Nephron (organoid): ENCODE data around the gene ECM2.

Source experiments
- H3K27ac Mint-ChIP-seq, 3 experiments: 2 replicates each; pipeline ENCODE4 v1.8.0; 2020; ENCODE audit warnings: mixed read lengths in 3 of 3, mild to moderate bottlenecking in 2 of 3, moderate library complexity in 1 of 3
- H3K27me3 Mint-ChIP-seq: 2 replicates; pipeline ENCODE4 v1.8.0; 2021; ENCODE audit warnings: low read depth, mild to moderate bottlenecking, moderate library complexity, mixed read lengths
- H3K36me3 Mint-ChIP-seq: 2 replicates; pipeline ENCODE4 v1.8.0; 2020; ENCODE audit warnings: low read depth, mixed read lengths
- H3K4me1 Mint-ChIP-seq: 2 replicates; pipeline ENCODE4 v1.8.0; 2020; ENCODE audit warnings: mixed read lengths
- H3K4me3 Mint-ChIP-seq, 3 experiments: 2 replicates each; pipeline ENCODE4 v1.8.0; 2020; ENCODE audit warnings: mild to moderate bottlenecking in 3 of 3, mixed read lengths in 3 of 3, moderate library complexity in 2 of 3
- H3K9me3 Mint-ChIP-seq: 2 replicates; pipeline ENCODE4 v1.8.0; 2020; ENCODE audit warnings: mixed read lengths
- TF ChIP-seq, protein P1 (sequence below), 3 experiments: fragments of 200-600 bp; sonication (generic); IDR thresholded peaks; one replicate each; pipeline ENCODE4 v1.5.0; 2021; ENCODE audit warnings: antibody characterized with exemption in 3 of 3; ENCODE audit not compliant: unreplicated experiment in 3 of 3

The ECM2 gene

DNA sequence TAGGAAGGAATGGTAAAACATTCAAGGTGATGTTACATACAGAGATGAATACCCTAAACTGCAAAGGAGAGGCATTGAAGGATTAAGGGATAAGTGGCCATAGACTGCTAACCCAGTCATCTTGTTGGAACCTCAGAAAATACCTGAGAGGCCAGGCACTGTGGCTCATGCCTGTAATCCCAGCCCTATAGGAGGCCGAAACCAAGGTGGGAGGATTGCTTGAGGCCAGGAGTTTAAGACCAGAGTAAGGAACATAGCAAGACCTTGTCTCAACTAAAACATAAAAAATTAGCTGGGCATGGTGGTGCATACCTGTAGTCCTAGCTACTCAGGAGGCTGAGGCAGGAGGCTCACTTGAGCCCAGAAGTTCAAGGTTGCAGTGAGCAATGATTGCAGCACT lies 10.9 kb downstream of the ECM2 start:
- TF ChIP-seq, protein P1, sequence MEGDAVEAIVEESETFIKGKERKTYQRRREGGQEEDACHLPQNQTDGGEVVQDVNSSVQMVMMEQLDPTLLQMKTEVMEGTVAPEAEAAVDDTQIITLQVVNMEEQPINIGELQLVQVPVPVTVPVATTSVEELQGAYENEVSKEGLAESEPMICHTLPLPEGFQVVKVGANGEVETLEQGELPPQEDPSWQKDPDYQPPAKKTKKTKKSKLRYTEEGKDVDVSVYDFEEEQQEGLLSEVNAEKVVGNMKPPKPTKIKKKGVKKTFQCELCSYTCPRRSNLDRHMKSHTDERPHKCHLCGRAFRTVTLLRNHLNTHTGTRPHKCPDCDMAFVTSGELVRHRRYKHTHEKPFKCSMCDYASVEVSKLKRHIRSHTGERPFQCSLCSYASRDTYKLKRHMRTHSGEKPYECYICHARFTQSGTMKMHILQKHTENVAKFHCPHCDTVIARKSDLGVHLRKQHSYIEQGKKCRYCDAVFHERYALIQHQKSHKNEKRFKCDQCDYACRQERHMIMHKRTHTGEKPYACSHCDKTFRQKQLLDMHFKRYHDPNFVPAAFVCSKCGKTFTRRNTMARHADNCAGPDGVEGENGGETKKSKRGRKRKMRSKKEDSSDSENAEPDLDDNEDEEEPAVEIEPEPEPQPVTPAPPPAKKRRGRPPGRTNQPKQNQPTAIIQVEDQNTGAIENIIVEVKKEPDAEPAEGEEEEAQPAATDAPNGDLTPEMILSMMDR (IDR thresholded peaks at IDR 0.05; ENCODE audit: unreplicated experiment in 3 of 3), result no peak
- Mint-ChIP-seq H3K36me3 (no peaks in the 10 kb centered on the region), H3K9me3 (peaks cover under 1% of the 10 kb centered on the region), H3K27me3 (no peaks in the 10 kb centered on the region), H3K4me3 (no peak overlapping the region), H3K4me1 (peaks cover 4% of the 10 kb centered on the region), H3K27ac (no peak overlapping the region)

DNA sequence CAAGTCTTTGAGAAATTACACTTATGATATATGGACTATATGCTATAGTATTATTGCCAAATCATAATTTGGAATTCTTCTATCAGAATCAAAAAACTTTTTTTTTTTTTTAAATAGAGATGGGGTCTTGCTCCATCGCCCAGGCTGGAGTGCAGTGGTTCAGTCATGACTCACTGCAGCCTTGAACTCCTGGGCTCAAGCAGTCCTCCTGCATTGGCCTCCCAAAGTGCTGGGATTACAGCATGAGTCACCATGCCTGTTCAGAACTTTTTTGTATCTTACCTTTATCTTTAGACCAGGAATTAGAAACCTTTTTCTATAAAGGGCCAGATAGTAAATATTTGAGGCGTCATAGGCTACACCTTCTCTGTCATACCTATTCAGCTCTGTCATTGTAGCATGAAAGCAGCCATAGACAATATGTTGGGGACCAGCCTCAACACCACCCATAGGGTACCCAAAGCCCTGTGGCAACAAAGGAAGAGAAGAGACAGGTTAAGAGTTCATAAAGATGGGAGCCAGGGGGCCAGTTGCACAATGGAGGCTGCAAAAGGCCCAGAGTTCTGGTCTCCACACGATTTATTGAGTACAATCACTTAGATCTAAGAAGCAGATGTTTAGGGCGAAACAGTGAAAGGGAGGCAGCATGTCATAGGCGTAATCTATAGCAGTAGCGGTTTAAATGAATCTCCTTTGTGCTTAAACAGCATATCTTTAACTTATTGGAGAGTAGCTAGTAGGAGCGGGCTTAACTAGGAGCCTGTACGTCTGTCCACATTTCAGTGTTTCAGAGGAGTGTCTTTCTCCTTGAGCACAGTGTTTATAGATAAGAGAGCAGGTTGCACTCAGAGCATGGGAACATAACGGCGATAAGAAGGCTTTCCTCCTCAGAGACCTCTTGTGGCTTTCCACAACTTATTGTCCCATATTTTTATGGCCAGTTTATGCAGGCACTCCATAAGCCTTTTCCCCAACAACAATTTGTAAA lies 12.5 kb downstream of the ECM2 start:
- Mint-ChIP-seq H3K27me3 (peaks cover 4% of the 10 kb centered on the region), H3K4me1 (peaks cover 4% of the 10 kb centered on the region), H3K27ac (no peak overlapping the region), H3K9me3 (no peaks in the 10 kb centered on the region), H3K4me3 (no peak overlapping the region), H3K36me3 (no peaks in the 10 kb centered on the region)
- TF ChIP-seq, protein P1 (IDR thresholded peaks at IDR 0.05; ENCODE audit: unreplicated experiment in 3 of 3), result no peak

GRCh38 chr9:92520837-92521236 lies 15.0 kb downstream of the ECM2 start:
- Mint-ChIP-seq H3K4me3 (no peak overlapping the region), H3K9me3 (no peaks in the 10 kb centered on the region), H3K27ac (no peak overlapping the region), H3K4me1 (no peaks in the 10 kb centered on the region), H3K27me3 (peaks cover 4% of the 10 kb centered on the region), H3K36me3 (no peaks in the 10 kb centered on the region)
- TF ChIP-seq, protein P1 (IDR thresholded peaks at IDR 0.05; ENCODE audit: unreplicated experiment in 3 of 3), result no peak

- no peaks in the 10 kb centered on the region for H3K4me1 Mint-ChIP-seq
- no peaks in the 10 kb centered on the region for H3K36me3 Mint-ChIP-seq
- TF ChIP-seq, protein P1 (IDR thresholded peaks at IDR 0.05; ENCODE audit: unreplicated experiment in 3 of 3), result no peak
- H3K27ac Mint-ChIP-seq, result no peak overlapping the region
- no peak overlapping the region for H3K4me3 Mint-ChIP-seq
- H3K27me3 Mint-ChIP-seq, result peaks cover 4% of the 10 kb centered on the region
- no peaks in the 10 kb centered on the region for H3K9me3 Mint-ChIP-seq
Measured at GRCh38 chr9:92518199-92518598, 17.6 kb downstream of the ECM2 start.

- Mint-ChIP-seq H3K27ac (peak overlapping the region in 1 of 3 experiments; percentile 53), H3K4me1 (no peaks in the 10 kb centered on the region), H3K27me3 (peaks cover 4% of the 10 kb centered on the region), H3K36me3 (no peaks in the 10 kb centered on the region), H3K9me3 (no peaks in the 10 kb centered on the region), H3K4me3 (no peak overlapping the region)
- TF ChIP-seq, protein P1 (IDR thresholded peaks at IDR 0.05; ENCODE audit: unreplicated experiment in 3 of 3), result no peak
Measured at GRCh38 chr9:92517046-92517445, 18.7 kb downstream of the ECM2 start.

DNA sequence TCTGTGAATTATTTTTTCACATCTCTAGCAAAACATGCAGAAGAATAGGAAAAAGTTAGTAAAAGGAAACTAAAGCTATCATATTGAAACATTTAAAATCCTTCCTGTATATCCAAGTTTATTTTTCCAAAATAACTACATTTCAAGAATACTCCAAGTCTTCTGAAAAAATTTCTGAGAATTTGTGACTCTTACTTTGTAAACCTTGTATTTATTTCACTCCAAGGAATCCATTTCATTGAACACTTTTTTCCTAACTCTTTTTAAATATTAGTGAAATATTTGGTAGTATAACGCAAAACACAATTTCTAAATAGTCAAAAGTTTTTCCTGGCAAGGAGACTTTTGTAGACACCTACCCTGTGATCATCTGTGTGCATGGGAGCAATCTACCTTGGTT lies 19.3 kb downstream of the ECM2 start:
- H3K36me3 Mint-ChIP-seq, result no peaks in the 10 kb centered on the region
- H3K4me1 Mint-ChIP-seq, result peaks cover 1% of the 10 kb centered on the region
- H3K9me3 Mint-ChIP-seq, result no peaks in the 10 kb centered on the region
- H3K27ac Mint-ChIP-seq, result no peak overlapping the region
- H3K4me3 Mint-ChIP-seq, result no peak overlapping the region
- H3K27me3 Mint-ChIP-seq, result peaks cover 4% of the 10 kb centered on the region
- TF ChIP-seq, protein P1 (IDR thresholded peaks at IDR 0.05; ENCODE audit: unreplicated experiment in 3 of 3), result no peak
